Peyer's patch (tissue), 4 donors: ENCODE data around the gene SLC6A18.

Source experiments
- POLR2A ChIP-seq, 2 donors: fragments of 450-650 bp; IDR thresholded peaks; one replicate each; pipeline ENCODE4 v1.5.1; 2017; ENCODE audit warnings: antibody characterized with exemption in 2 of 2, mild to moderate bottlenecking in 2 of 2, moderate library complexity in 2 of 2
- TF ChIP-seq, protein P1 (sequence below), 6 experiments: fragments of 450-650 bp in 4 of 6; fragments of 200-600 bp in 2 of 6; sonication (generic) in 1 of 6; IDR thresholded peaks; one replicate each; pipeline ENCODE4 v1.5.1; 2017 to 2019; ENCODE audit warnings: antibody characterized with exemption in 6 of 6, mild to moderate bottlenecking in 3 of 6, moderate library complexity in 1 of 6

- no peak for TF ChIP-seq POLR2A (IDR thresholded peaks at IDR 0.05)
- TF ChIP-seq, protein P1, sequence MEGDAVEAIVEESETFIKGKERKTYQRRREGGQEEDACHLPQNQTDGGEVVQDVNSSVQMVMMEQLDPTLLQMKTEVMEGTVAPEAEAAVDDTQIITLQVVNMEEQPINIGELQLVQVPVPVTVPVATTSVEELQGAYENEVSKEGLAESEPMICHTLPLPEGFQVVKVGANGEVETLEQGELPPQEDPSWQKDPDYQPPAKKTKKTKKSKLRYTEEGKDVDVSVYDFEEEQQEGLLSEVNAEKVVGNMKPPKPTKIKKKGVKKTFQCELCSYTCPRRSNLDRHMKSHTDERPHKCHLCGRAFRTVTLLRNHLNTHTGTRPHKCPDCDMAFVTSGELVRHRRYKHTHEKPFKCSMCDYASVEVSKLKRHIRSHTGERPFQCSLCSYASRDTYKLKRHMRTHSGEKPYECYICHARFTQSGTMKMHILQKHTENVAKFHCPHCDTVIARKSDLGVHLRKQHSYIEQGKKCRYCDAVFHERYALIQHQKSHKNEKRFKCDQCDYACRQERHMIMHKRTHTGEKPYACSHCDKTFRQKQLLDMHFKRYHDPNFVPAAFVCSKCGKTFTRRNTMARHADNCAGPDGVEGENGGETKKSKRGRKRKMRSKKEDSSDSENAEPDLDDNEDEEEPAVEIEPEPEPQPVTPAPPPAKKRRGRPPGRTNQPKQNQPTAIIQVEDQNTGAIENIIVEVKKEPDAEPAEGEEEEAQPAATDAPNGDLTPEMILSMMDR (IDR thresholded peaks at IDR 0.05): no peak
Measured at GRCh38 chr5:1175801-1176472, 49.2 kb upstream of the SLC6A18 start.
